ENCODE measurements around the gene EDAR. TPM values are rescaled to one million over a fixed set of nuclear protein-coding genes. Genes with fewer than 3 reads are reported as not detected.

Gene EDAR
- polyA plus RNA-seq, 1 experiment: not detected

DNA sequence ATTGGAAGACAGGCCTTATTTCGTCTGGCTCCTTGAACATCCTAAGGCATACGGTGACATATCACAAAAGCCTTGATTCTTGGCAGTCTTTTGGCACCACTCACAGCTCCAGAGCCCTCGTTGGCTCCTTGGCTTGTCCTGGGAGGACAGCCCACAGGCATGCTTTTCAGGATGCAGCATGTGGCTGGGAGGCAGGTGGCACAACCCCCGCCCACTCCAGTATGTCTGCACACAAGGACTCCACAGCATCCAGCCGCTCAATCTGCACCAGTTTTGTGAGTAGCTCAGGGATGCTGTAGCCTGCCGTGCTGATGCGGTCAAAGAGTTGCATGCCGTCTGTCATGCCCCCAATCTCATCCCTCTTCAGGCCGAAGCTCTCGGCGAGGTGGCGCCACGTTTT lies 92.3 kb downstream of the EDAR start:
- Histone ChIP-seq H3K27me3 (ENCODE audit: control insufficient read depth, insufficient read depth, low read length) (peaks cover 4% of the 10 kb centered on the region), H3K4me3 (ENCODE audit: low read depth, low read length) (no peak overlapping the region), H3K36me3 (ENCODE audit: control insufficient read depth, insufficient read depth, low read length) (no peaks in the 10 kb centered on the region)
- TF ChIP-seq CTCF (IDR thresholded peaks at IDR 0.05; ENCODE audit: insufficient read depth, low read depth, low read length): no peak
- POLR2A ChIA-PET: no interaction called here
- CTCF ChIA-PET: no interaction called here
- DNase-seq (ENCODE audit: low read depth): no peak

DNA sequence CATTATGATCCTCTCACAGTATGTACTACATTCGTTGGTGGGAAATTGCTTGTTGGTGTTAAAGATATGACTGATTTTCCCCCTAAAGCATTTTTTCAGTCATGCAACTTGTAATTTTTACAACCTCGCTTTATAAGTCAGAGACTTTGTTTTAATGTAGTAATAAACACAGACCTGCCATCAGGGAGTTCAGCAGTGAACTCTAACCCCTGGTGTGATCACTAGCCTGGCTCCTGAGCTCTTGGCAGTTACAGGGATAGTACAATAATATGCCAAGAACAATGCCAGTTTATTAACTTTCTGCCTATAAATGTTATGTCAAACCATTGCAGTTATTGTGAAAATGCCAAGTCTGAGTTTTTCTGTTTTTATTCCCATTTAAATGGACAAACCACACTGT lies 93.8 kb downstream of the EDAR start:
- no peak for TF ChIP-seq CTCF (IDR thresholded peaks at IDR 0.05; ENCODE audit: insufficient read depth, low read depth, low read length)
- CTCF ChIA-PET: interaction anchor here (0.9 to 1.5 kb wide), 2 partner anchors 12 to 74 kb away, joined by 3 read pairs; no protein-coding TSS in a partner anchor
- H3K27me3 ChIP-seq (ENCODE audit: control insufficient read depth, insufficient read depth, low read length): peaks cover 4% of the 10 kb centered on the region

GRCh38 chr2:108894766-108895165 lies 94.3 kb downstream of the EDAR start:
- POLR2A ChIA-PET: no interaction called here
- no peak for DNase-seq (ENCODE audit: low read depth)
- CTCF ChIA-PET: interaction anchor here (0.9 to 1.5 kb wide), 2 partner anchors 12 to 74 kb away, joined by 3 read pairs; no protein-coding TSS in a partner anchor
- no peak overlapping the region for H3K4me3 ChIP-seq (ENCODE audit: low read depth, low read length)
- H3K36me3 ChIP-seq (ENCODE audit: control insufficient read depth, insufficient read depth, low read length): no peaks in the 10 kb centered on the region
- peaks cover 4% of the 10 kb centered on the region for H3K27me3 ChIP-seq (ENCODE audit: control insufficient read depth, insufficient read depth, low read length)
- TF ChIP-seq CTCF (IDR thresholded peaks at IDR 0.05; ENCODE audit: insufficient read depth, low read depth, low read length): no peak

More for the DNA sequence above, 93.8 kb downstream of the EDAR start:
- no peaks in the 10 kb centered on the region for H3K36me3 ChIP-seq (ENCODE audit: control insufficient read depth, insufficient read depth, low read length)
- POLR2A ChIA-PET: no interaction called here
- no peak for DNase-seq (ENCODE audit: low read depth)
- no peak overlapping the region for H3K4me3 ChIP-seq (ENCODE audit: low read depth, low read length)

- ChIA-PET POLR2A (no interaction called here), CTCF (no interaction called here)
- H3K27me3 ChIP-seq (ENCODE audit: control insufficient read depth, insufficient read depth, low read length): peaks cover 4% of the 10 kb centered on the region
- no peak for TF ChIP-seq CTCF (IDR thresholded peaks at IDR 0.05; ENCODE audit: insufficient read depth, low read depth, low read length)
- H3K4me3 ChIP-seq (ENCODE audit: low read depth, low read length): no peak overlapping the region
- no peaks in the 10 kb centered on the region for H3K36me3 ChIP-seq (ENCODE audit: control insufficient read depth, insufficient read depth, low read length)
- DNase-seq (ENCODE audit: low read depth): no peak
These were observed 95.7 kb downstream of the EDAR start for GRCh38 chr2:108893277-108893676.

- ChIA-PET CTCF (no interaction called here), POLR2A (no interaction called here)
- TF ChIP-seq CTCF (IDR thresholded peaks at IDR 0.05; ENCODE audit: insufficient read depth, low read depth, low read length): no peak
- no peaks in the 10 kb centered on the region for H3K36me3 ChIP-seq (ENCODE audit: control insufficient read depth, insufficient read depth, low read length)
- H3K27me3 ChIP-seq (ENCODE audit: control insufficient read depth, insufficient read depth, low read length): no peaks in the 10 kb centered on the region
- DNase-seq (ENCODE audit: low read depth): no peak
- H3K4me3 ChIP-seq (ENCODE audit: low read depth, low read length): no peak overlapping the region
These were observed 99.1 kb downstream of the EDAR start for GRCh38 chr2:108889907-108890306.

Measured in BJ (cell line).